ENCODE data around the gene KCNAB1.

- TF ChIP-seq YY1 (IDR thresholded peaks at IDR 0.05; ENCODE audit: insufficient read depth, insufficient read length) (no peak), ZNF274 (IDR thresholded peaks at IDR 0.05; ENCODE audit: low read depth, low read length) (no peak)
Observed at GRCh38 chr3:156252656-156253055, 132.3 kb downstream of the KCNAB1 start.

Data from NT2/D1 (cell line).